DND-41 (cell line): ENCODE data around the gene TMCC2.

ENCODE experiments used
- ATAC-seq: fragments of 200-7000 bp; cut with Tn5 transposase; 3 replicates; pipeline ENCODE4 v1.9.1; 2021; ENCODE audit warnings: low read depth; ENCODE audit not compliant: insufficient read depth
- DNase-seq: peaks from one replicate; pipeline ENCODE4 v3.0.0-alpha.2; 2020
- H2AFZ ChIP-seq: 2 replicates; pipeline ENCODE4 v1.6.0; 2012; ENCODE audit warnings: low read depth, low read length
- H3K27ac ChIP-seq: 2 replicates; pipeline ENCODE4 v1.5.1; 2012; ENCODE audit warnings: low read length, inconsistent platforms
- H3K27me3 ChIP-seq: fragments of 200-600 bp; sonication (generic); 2 replicates; pipeline ENCODE4 v1.6.0; 2012; ENCODE audit warnings: low read length, mild to moderate bottlenecking, inconsistent platforms; ENCODE audit not compliant: insufficient read depth, poor library complexity
- H3K36me3 ChIP-seq: 2 replicates; pipeline ENCODE4 v1.5.1; 2012; ENCODE audit warnings: low read length, inconsistent platforms; ENCODE audit not compliant: insufficient read depth
- H3K4me1 ChIP-seq: 2 replicates; pipeline ENCODE4 v1.5.1; 2012; ENCODE audit warnings: mild to moderate bottlenecking, low read length; ENCODE audit not compliant: insufficient read depth
- H3K4me2 ChIP-seq: 2 replicates; pipeline ENCODE4 v1.6.0; 2012; ENCODE audit warnings: mild to moderate bottlenecking, moderate library complexity, low read length, inconsistent platforms; ENCODE audit not compliant: insufficient read depth
- H3K4me3 ChIP-seq, 2 experiments: fragments of 200-600 bp in 1 of 2; shearing (Covaris generic) in 1 of 2; 2 replicates each; pipeline ENCODE4 v1.5.1; 2012 to 2016; ENCODE audit warnings: inconsistent platforms in 2 of 2, low read length in 2 of 2, mild to moderate bottlenecking in 2 of 2, low read depth in 1 of 2, moderate library complexity in 1 of 2
- H3K79me2 ChIP-seq: 2 replicates; pipeline ENCODE4 v1.6.0; 2012; ENCODE audit warnings: low read length, inconsistent platforms; ENCODE audit not compliant: insufficient read depth
- H3K9ac ChIP-seq: 2 replicates; pipeline ENCODE4 v1.6.0; 2012; ENCODE audit warnings: low read depth, mild to moderate bottlenecking, inconsistent platforms, low read length, moderate library complexity
- H3K9me3 ChIP-seq: 2 replicates; pipeline ENCODE4 v1.5.1; 2012; ENCODE audit warnings: low read length, moderate library complexity, mild to moderate bottlenecking, inconsistent platforms; ENCODE audit not compliant: insufficient read depth, severe bottlenecking
- H4K20me1 ChIP-seq: 2 replicates; pipeline ENCODE4 v1.6.0; 2012; ENCODE audit warnings: low read length; ENCODE audit not compliant: insufficient read depth
- EZH2 ChIP-seq: IDR thresholded peaks from 3 replicates; pipeline ENCODE4 v1.6.1; 2012; ENCODE audit warnings: borderline replicate concordance, low read depth, mild to moderate bottlenecking, moderate library complexity, low read length, inconsistent platforms; ENCODE audit not compliant: severe bottlenecking
- TF ChIP-seq, protein P1 (sequence below): IDR thresholded peaks from 2 replicates; pipeline ENCODE4 v1.5.1; 2012; ENCODE audit warnings: borderline replicate concordance, low read length, moderate library complexity, mild to moderate bottlenecking; ENCODE audit not compliant: poor library complexity, severe bottlenecking; ENCODE audit errors: extremely low read depth

Gene TMCC2

GRCh38 chr1:205236526-205236925, 8.8 kb downstream of the TMCC2 start:
- no peaks in the 10 kb centered on the region for H3K9me3 ChIP-seq
- TF ChIP-seq, protein P1, sequence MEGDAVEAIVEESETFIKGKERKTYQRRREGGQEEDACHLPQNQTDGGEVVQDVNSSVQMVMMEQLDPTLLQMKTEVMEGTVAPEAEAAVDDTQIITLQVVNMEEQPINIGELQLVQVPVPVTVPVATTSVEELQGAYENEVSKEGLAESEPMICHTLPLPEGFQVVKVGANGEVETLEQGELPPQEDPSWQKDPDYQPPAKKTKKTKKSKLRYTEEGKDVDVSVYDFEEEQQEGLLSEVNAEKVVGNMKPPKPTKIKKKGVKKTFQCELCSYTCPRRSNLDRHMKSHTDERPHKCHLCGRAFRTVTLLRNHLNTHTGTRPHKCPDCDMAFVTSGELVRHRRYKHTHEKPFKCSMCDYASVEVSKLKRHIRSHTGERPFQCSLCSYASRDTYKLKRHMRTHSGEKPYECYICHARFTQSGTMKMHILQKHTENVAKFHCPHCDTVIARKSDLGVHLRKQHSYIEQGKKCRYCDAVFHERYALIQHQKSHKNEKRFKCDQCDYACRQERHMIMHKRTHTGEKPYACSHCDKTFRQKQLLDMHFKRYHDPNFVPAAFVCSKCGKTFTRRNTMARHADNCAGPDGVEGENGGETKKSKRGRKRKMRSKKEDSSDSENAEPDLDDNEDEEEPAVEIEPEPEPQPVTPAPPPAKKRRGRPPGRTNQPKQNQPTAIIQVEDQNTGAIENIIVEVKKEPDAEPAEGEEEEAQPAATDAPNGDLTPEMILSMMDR, result no peak
- no peak for TF ChIP-seq EZH2
- H3K4me1 ChIP-seq, result no peaks in the 10 kb centered on the region
- H3K27ac ChIP-seq, result no peak overlapping the region
- ATAC-seq (no peak), DNase-seq (no peak)
- no peak overlapping the region for H2AFZ ChIP-seq
- no peak overlapping the region for H3K4me2 ChIP-seq
- H3K9ac ChIP-seq, result no peak overlapping the region
- H3K27me3 ChIP-seq, result no peaks in the 10 kb centered on the region
- H3K36me3 ChIP-seq, result no peaks in the 10 kb centered on the region
- no peaks in the 10 kb centered on the region for H4K20me1 ChIP-seq
- no peaks in the 10 kb centered on the region for H3K79me2 ChIP-seq
- no peak overlapping the region for H3K4me3 ChIP-seq

- Histone ChIP-seq H4K20me1 (no peaks in the 10 kb centered on the region), H2AFZ (no peak overlapping the region), H3K27ac (no peak overlapping the region), H3K79me2 (no peaks in the 10 kb centered on the region), H3K9ac (no peak overlapping the region), H3K4me1 (no peaks in the 10 kb centered on the region), H3K4me2 (no peak overlapping the region), H3K27me3 (no peaks in the 10 kb centered on the region), H3K4me3 (no peak overlapping the region), H3K36me3 (no peaks in the 10 kb centered on the region), H3K9me3 (no peaks in the 10 kb centered on the region)
- TF ChIP-seq EZH2, result no peak
- TF ChIP-seq, protein P1, result no peak
- DNase-seq (no peak), ATAC-seq (no peak)
These were observed 9.3 kb downstream of the TMCC2 start for GRCh38 chr1:205236951-205237475.

GRCh38 chr1:205237526-205238484, 10.1 kb downstream of the TMCC2 start:
- H2AFZ ChIP-seq, result no peak overlapping the region
- no peak overlapping the region for H3K4me3 ChIP-seq
- ATAC-seq (no peak), DNase-seq (no peak)
- TF ChIP-seq, protein P1, result no peak
- no peak for TF ChIP-seq EZH2
- H3K27me3 ChIP-seq, result no peaks in the 10 kb centered on the region
- H3K4me2 ChIP-seq, result no peak overlapping the region
- no peaks in the 10 kb centered on the region for H3K9me3 ChIP-seq
- H3K79me2 ChIP-seq, result no peaks in the 10 kb centered on the region
- no peaks in the 10 kb centered on the region for H4K20me1 ChIP-seq
- H3K4me1 ChIP-seq, result no peaks in the 10 kb centered on the region
- H3K27ac ChIP-seq, result no peak overlapping the region
- H3K36me3 ChIP-seq, result no peaks in the 10 kb centered on the region
- no peak overlapping the region for H3K9ac ChIP-seq
